GM23338 (cell line): ENCODE data around the gene SGO1.
A peak's percentile ranks its signal among the peaks of the same experiment; 100 is the strongest.

Experiments
- ZNF114 ChIP-seq: fragments of 250-450 bp; sonication (Bioruptor Pico); IDR thresholded peaks from 2 replicates; pipeline ENCODE4 v1.5.0; 2020; ENCODE audit warnings: mild to moderate bottlenecking, moderate library complexity
- TF ChIP-seq, protein P1 (sequence below), 2 experiments: fragments of 200-600 bp in 1 of 2; sonication (generic) in 1 of 2; conservative IDR thresholded peaks; 2 replicates each; pipeline versions ENCODE4 v1.5.1 to v1.6.1; 2016 to 2017; ENCODE audit warnings: antibody characterized with exemption in 2 of 2, low read depth in 2 of 2, mild to moderate bottlenecking in 2 of 2, moderate library complexity in 1 of 2

DNA sequence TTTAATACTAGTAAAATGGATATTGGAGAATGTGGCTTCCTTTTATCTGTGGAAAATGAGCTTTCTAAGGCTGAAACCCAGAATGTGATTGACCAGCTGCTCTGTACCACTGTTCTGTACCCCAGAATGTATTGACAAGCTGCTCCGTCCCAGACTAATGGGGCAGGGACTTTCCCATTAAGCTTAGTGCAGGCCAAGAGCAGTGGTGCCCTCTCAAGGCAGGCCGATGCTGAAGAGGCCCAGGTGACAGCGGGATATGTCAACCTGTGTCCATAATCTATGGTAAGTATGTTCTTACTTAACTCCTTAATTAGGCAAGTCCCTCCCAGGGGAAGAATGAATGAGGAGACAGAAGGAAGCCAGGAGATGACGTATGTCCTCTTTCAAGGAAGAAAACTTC is 31.1 kb downstream of the SGO1 start:
- TF ChIP-seq, protein P1, sequence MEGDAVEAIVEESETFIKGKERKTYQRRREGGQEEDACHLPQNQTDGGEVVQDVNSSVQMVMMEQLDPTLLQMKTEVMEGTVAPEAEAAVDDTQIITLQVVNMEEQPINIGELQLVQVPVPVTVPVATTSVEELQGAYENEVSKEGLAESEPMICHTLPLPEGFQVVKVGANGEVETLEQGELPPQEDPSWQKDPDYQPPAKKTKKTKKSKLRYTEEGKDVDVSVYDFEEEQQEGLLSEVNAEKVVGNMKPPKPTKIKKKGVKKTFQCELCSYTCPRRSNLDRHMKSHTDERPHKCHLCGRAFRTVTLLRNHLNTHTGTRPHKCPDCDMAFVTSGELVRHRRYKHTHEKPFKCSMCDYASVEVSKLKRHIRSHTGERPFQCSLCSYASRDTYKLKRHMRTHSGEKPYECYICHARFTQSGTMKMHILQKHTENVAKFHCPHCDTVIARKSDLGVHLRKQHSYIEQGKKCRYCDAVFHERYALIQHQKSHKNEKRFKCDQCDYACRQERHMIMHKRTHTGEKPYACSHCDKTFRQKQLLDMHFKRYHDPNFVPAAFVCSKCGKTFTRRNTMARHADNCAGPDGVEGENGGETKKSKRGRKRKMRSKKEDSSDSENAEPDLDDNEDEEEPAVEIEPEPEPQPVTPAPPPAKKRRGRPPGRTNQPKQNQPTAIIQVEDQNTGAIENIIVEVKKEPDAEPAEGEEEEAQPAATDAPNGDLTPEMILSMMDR (conservative IDR thresholded peaks at IDR 0.05; ENCODE audit: low read depth in 2 of 2): peak; percentile 18 to 72; a peak in 3 of 4 replicates
- TF ChIP-seq ZNF114: no peak
